IPS-18c (cell line): Measurements from ENCODE around the gene TTLL12.
"Not testable (repeated sequence)": the region's sequence is repeated elsewhere in the genome, so short reads cannot be mapped to it uniquely, and the experiment has no call there.

ENCODE experiments used
- H3K4me3 ChIP-seq: 2 replicates; pipeline ENCODE4 v1.7.0; 2013; ENCODE audit warnings: low read depth, mild to moderate bottlenecking, low read length, moderate library complexity; ENCODE audit not compliant: insufficient read depth
- H3K9me3 ChIP-seq: one replicate; pipeline ENCODE4 v1.6.1; 2013; ENCODE audit warnings: mild to moderate bottlenecking, low read length, moderate library complexity; ENCODE audit not compliant: control insufficient read depth, insufficient read depth

Gene TTLL12

GRCh38 chr22:43153899-43154298, 33.0 kb downstream of the TTLL12 start:
- no peak overlapping the region for H3K4me3 ChIP-seq
- H3K9me3 ChIP-seq = no peaks in the 10 kb centered on the region

GRCh38 chr22:43152357-43153071, 34.4 kb downstream of the TTLL12 start:
- Histone ChIP-seq H3K9me3 (no peaks in the 10 kb centered on the region), H3K4me3 (no peak overlapping the region)

- H3K4me3 ChIP-seq = peak overlapping the region; percentile 46; the same call in 1 of the 2 replicates
- no peaks in the 10 kb centered on the region for H3K9me3 ChIP-seq
These were observed 35.0 kb downstream of the TTLL12 start for GRCh38 chr22:43152003-43152356.

GRCh38 chr22:43151251-43152002, 35.5 kb downstream of the TTLL12 start, which contains the start of gene TSPO:
TSS of gene TSPO (plus strand) at chr22:43151559. CDS start at chr22:43159239, 7,680 bp downstream.
- Histone ChIP-seq H3K9me3 (no peaks in the 10 kb centered on the region), H3K4me3 (peak within 1 kb of the TSS; percentile 46; the same call in 1 of the 2 replicates)

GRCh38 chr22:43150731-43151206, 36.2 kb downstream of the TTLL12 start:
- H3K9me3 ChIP-seq = no peaks in the 10 kb centered on the region
- H3K4me3 ChIP-seq = peak overlapping the region; percentile 46; the same call in 1 of the 2 replicates

GRCh38 chr22:43148581-43148980, 38.4 kb downstream of the TTLL12 start:
- no peaks in the 10 kb centered on the region for H3K9me3 ChIP-seq
- no peak overlapping the region for H3K4me3 ChIP-seq

- H3K4me3 ChIP-seq = no peak overlapping the region
- no peaks in the 10 kb centered on the region for H3K9me3 ChIP-seq
These were observed 39.1 kb downstream of the TTLL12 start for GRCh38 chr22:43147821-43148220.

- not testable (repeated sequence) for H3K9me3 ChIP-seq, H3K4me3 ChIP-seq
These were observed 40.6 kb downstream of the TTLL12 start for GRCh38 chr22:43146332-43146731.

- not testable (repeated sequence) for H3K9me3 ChIP-seq, H3K4me3 ChIP-seq
These were observed 41.6 kb downstream of the TTLL12 start for GRCh38 chr22:43145371-43145770.

- H3K4me3 ChIP-seq = no peak overlapping the region
- H3K9me3 ChIP-seq = no peaks in the 10 kb centered on the region
These were observed 42.0 kb downstream of the TTLL12 start for GRCh38 chr22:43144949-43145348.

- Histone ChIP-seq H3K9me3 (no peaks in the 10 kb centered on the region), H3K4me3 (peak within 1 kb of the TSS; percentile 82)
These were observed 43.9 kb downstream of the TTLL12 start, which contains the start of gene MCAT for GRCh38 chr22:43142880-43143562. TSS of gene MCAT (minus strand) at chr22:43143398. CDS start at chr22:43143348, 50 bp downstream.

- Histone ChIP-seq H3K4me3 (no peak overlapping the region), H3K9me3 (no peaks in the 10 kb centered on the region)
These were observed 50.1 kb downstream of the TTLL12 start for GRCh38 chr22:43136801-43137200.

GRCh38 chr22:43136255-43136654, 50.7 kb downstream of the TTLL12 start:
- Histone ChIP-seq H3K9me3 (no peaks in the 10 kb centered on the region), H3K4me3 (no peak overlapping the region)

GRCh38 chr22:43135565-43135964, 51.4 kb downstream of the TTLL12 start:
- no peak overlapping the region for H3K4me3 ChIP-seq

GRCh38 chr22:43134553-43134952, 52.4 kb downstream of the TTLL12 start:
- H3K9me3 ChIP-seq = no peaks in the 10 kb centered on the region
- no peak overlapping the region for H3K4me3 ChIP-seq

More at GRCh38 chr22:43135565-43135964, 51.4 kb downstream of the TTLL12 start:
- no peaks in the 10 kb centered on the region for H3K9me3 ChIP-seq

GRCh38 chr22:43133401-43133800, 53.5 kb downstream of the TTLL12 start:
- Histone ChIP-seq H3K9me3 (no peaks in the 10 kb centered on the region), H3K4me3 (no peak overlapping the region)

GRCh38 chr22:43131773-43132501, 55.0 kb downstream of the TTLL12 start:
- Histone ChIP-seq H3K4me3 (no peak overlapping the region), H3K9me3 (no peaks in the 10 kb centered on the region)
